HFFc6 (cell line): ENCODE data around the gene CDC123. TPM values are rescaled to one million over a fixed set of nuclear protein-coding genes. Genes with fewer than 3 reads are reported as not detected.

Source experiments
- DNase-seq: peaks from one replicate; pipeline ENCODE4 v3.0.0-alpha.2; 2018
- H3K27ac Mint-ChIP-seq: 2 replicates; pipeline ENCODE4 v1.8.0; 2020; ENCODE audit warnings: mild to moderate bottlenecking, mixed read lengths
- H3K27me3 Mint-ChIP-seq: 2 replicates; pipeline ENCODE4 v1.8.0; 2021; ENCODE audit warnings: mild to moderate bottlenecking, moderate library complexity, mixed read lengths; ENCODE audit not compliant: insufficient read depth
- H3K36me3 Mint-ChIP-seq: 2 replicates; pipeline ENCODE4 v1.8.0; 2021; ENCODE audit warnings: low read depth, mixed read lengths
- H3K4me1 Mint-ChIP-seq: 2 replicates; pipeline ENCODE4 v1.8.0; 2020; ENCODE audit warnings: low read depth, mixed read lengths
- H3K4me3 Mint-ChIP-seq: 2 replicates; pipeline ENCODE4 v1.8.0; 2020; ENCODE audit warnings: mild to moderate bottlenecking, moderate library complexity, mixed read lengths
- H3K9me3 Mint-ChIP-seq: 2 replicates; pipeline ENCODE4 v1.8.0; 2020; ENCODE audit warnings: mild to moderate bottlenecking, mixed read lengths
- total RNA-seq, 6 experiments: library from RNA; stranded (reverse); fragmentation: NEBNext Ultra II Directional; extraction: Animal tissue kit (Norgen Biotek cat#: 25700); gene quantifications; 2 replicates in 1 of 6; 3 replicates in 5 of 6; pipeline ENCODE4 v1.2.3, GENCODE V29; 2021
- TF ChIP-seq, protein P1 (sequence below): fragments of 200-600 bp; sonication (generic); IDR thresholded peaks from 2 replicates; pipeline ENCODE4 v1.5.0; 2021; ENCODE audit warnings: antibody characterized with exemption, mild to moderate bottlenecking

Gene CDC123
- total RNA-seq, 6 experiments from 2014 or later: 90.9 to 116 (median 99.5) TPM

DNA sequence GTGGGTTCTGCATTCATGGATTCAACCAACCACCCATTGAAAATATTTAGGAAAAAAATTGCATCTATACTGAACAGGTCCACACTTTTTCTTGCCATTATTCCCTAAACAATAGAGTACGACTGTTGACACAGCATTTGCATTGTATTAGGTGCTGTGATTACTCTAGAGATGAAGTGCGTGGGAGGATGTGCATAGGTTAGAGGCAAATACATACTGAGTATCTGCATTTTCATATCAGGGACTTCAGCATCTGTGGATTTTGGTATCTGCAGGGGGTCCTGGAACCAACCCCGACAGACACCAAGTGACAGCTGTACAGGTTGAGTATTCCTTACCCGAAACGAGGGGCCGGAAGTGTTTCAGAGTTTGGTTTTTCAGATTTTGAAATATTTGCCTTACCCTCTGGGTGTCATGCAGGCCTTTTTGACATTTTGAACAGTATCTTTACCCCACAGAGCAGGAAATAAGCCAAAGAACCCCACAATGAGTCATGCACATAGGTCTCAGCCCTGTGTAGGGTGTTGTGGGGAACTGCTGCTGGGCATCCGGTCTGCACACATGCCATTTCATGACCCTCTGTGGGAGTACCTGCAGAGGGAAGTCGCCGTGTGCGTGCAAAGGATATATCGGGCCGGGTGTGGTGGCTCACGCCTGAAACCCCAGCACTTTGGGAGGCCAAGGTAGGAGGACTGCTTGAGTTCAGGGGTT lies 14.8 kb upstream of the CDC123 start:
- DNase-seq: no peak
- peaks cover 12% of the 10 kb centered on the region for H3K4me1 Mint-ChIP-seq
- H3K27me3 Mint-ChIP-seq: no peaks in the 10 kb centered on the region; the same call in 1 of the 2 replicates
- H3K27ac Mint-ChIP-seq: no peak overlapping the region
- peaks cover 17% of the 10 kb centered on the region; the same call in 1 of the 2 replicates for H3K36me3 Mint-ChIP-seq
- TF ChIP-seq, protein P1, sequence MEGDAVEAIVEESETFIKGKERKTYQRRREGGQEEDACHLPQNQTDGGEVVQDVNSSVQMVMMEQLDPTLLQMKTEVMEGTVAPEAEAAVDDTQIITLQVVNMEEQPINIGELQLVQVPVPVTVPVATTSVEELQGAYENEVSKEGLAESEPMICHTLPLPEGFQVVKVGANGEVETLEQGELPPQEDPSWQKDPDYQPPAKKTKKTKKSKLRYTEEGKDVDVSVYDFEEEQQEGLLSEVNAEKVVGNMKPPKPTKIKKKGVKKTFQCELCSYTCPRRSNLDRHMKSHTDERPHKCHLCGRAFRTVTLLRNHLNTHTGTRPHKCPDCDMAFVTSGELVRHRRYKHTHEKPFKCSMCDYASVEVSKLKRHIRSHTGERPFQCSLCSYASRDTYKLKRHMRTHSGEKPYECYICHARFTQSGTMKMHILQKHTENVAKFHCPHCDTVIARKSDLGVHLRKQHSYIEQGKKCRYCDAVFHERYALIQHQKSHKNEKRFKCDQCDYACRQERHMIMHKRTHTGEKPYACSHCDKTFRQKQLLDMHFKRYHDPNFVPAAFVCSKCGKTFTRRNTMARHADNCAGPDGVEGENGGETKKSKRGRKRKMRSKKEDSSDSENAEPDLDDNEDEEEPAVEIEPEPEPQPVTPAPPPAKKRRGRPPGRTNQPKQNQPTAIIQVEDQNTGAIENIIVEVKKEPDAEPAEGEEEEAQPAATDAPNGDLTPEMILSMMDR: no peak
- no peaks in the 10 kb centered on the region for H3K9me3 Mint-ChIP-seq
- H3K4me3 Mint-ChIP-seq: no peak overlapping the region

DNA sequence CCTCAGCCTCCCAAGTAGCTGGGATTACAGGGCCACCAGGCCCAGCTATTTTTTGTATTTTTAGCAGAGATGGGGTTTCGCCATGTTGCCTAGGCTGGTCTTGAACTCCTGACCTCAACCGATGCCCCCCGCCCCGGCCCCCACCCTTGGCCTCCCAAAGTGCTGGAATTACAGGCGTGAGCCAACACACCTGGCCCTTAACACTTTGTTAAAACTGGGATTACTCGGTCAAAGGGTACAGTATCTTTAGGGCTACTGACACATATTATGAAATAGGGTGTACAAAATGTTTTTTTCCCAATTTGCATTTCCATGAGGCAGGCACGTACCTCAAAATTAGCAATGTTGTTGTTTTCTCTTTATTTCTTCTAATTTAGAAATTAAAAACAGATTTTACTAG lies 11.8 kb upstream of the CDC123 start:
- H3K9me3 Mint-ChIP-seq: no peaks in the 10 kb centered on the region

DNA sequence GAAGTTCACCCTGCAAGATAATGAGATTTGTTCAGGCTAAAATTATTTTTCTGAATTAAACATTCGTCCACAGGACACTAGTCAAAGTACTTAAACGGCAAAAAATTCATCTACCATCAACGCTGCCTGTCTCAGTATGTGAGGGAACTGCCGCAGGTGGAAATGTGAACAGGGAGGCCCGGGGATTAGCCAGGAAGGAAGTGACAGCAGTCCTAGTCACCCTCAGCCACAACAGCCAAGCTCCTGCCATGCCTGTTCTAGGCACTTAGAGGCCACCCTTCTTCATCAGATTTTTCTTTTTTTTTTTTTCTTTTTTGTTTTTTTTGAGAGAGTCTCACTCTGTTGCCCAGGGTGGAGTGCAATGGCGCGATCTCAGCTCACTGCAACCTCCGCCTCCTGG lies 9.7 kb upstream of the CDC123 start:
- Mint-ChIP-seq H3K4me3 (no peak overlapping the region), H3K27ac (no peak overlapping the region), H3K27me3 (no peaks in the 10 kb centered on the region), H3K4me1 (peaks cover 7% of the 10 kb centered on the region), H3K9me3 (no peaks in the 10 kb centered on the region), H3K36me3 (peaks cover 23% of the 10 kb centered on the region)
- no peak for DNase-seq
- TF ChIP-seq, protein P1: no peak

More for the DNA sequence above, 11.8 kb upstream of the CDC123 start:
- peaks cover 19% of the 10 kb centered on the region for H3K36me3 Mint-ChIP-seq
- TF ChIP-seq, protein P1: no peak
- DNase-seq: no peak
- no peaks in the 10 kb centered on the region for H3K27me3 Mint-ChIP-seq
- no peak overlapping the region for H3K27ac Mint-ChIP-seq
- peaks cover 5% of the 10 kb centered on the region; the same call in 1 of the 2 replicates for H3K4me1 Mint-ChIP-seq
- H3K4me3 Mint-ChIP-seq: no peak overlapping the region

DNA sequence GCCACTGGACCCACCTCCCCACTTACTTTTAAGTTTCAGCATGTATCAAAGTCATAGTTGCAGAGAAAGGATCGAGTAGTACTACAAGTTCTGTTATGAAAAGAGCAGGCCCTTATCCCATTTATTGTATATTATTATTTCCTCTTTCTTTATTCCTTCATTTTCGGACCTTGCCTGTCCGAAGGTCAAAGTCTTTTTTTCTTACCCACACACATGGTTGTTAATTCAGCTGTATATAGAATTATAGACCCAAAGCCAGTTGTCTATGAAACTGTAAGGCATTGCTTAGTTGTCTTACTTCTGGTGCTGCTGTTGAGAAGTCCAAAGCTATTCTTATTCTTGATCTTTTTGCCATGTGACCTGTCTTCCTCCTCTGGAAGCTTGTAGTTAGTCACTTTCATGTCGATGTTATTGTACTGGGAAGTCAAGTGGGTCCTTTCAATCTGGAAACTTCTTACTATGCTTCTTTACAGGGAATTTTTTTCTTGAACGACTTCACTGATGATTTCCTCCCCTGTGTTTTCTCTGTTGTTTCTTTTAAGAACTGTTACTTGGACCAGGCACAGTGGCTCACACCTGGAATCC lies 8.6 kb upstream of the CDC123 start:
- TF ChIP-seq, protein P1: no peak
- Mint-ChIP-seq H3K36me3 (peaks cover 28% of the 10 kb centered on the region), H3K9me3 (no peaks in the 10 kb centered on the region), H3K27ac (no peak overlapping the region), H3K4me3 (no peak overlapping the region), H3K4me1 (peaks cover 16% of the 10 kb centered on the region), H3K27me3 (no peaks in the 10 kb centered on the region)
- DNase-seq: no peak

DNA sequence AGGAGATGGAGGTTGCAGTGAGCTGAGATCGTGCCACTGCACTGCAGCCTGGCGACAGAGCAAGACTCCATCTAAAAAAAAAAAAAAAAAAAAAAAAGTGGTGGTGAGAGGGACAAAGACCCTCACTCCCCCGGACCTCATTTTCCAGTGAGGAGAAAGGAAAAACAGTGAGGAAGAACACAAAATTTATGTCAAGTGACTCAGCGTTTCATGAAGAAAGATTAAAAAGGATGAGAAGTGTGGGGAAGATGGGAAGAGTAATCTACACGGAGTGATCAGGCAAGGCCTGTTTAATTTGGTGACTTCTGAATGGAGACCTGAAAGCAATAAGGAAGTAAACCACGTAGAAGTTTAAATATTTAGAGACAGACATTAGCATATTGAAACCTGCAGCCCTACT lies 7.3 kb upstream of the CDC123 start:
- H3K4me3 Mint-ChIP-seq: no peak overlapping the region
- H3K27ac Mint-ChIP-seq: no peak overlapping the region
- peaks cover 25% of the 10 kb centered on the region for H3K4me1 Mint-ChIP-seq
- H3K9me3 Mint-ChIP-seq: no peaks in the 10 kb centered on the region
- DNase-seq: no peak
- peaks cover 34% of the 10 kb centered on the region for H3K36me3 Mint-ChIP-seq
- TF ChIP-seq, protein P1: no peak
- H3K27me3 Mint-ChIP-seq: no peaks in the 10 kb centered on the region
